Activated CD8-positive, alpha-beta memory T cell treated with anti-CD3 and anti-CD28 coated beads for 48 hours (primary cell): ENCODE measurements around the gene RFX4.

Experiments used
- DNase-seq, 3 experiments: peaks; one replicate each; pipeline ENCODE4 v3.0.0-alpha.2; 2020; ENCODE audit warnings: low read depth in 2 of 3, low spot score in 2 of 3

Gene RFX4

DNA sequence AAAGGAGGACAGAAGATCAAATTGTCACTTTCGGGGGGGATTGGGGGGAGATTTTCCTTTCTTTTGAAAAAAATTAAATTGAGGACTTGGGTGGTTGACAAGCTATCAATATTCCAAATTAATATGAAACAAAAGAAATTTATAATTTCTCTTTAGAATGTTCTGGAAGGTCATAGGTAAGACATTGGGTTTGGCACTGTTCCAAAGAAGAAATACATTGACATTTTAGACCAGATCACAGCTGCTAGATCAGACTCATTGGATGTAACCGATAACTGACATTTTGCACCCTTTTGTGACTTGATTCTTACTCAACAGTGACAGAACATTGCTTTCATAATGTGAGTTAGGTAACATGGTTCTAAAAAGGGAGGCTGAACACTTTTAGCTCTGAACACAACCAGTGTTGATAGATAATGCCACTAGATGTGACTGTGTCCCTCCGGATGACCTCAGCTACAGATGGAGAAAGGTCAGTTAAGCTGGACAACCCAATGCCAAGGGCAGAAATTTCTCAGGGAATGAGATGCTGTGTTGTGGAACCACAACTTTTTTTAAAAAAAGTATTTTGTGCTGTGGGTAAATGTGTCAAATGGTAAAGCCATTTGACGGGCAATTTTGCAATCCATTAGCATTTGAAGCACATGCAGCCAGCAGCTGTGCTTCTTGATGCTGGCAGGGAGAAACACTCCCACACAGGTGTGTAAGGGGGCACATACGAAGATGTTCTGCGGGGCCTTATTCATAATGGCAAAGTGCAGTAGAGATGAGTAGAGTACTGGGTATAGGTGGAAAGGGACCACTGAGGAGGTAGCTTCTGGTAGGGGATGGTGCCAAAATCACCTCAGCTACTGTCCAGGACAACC is 62.9 kb downstream of the RFX4 start:
- no peak for DNase-seq

DNA sequence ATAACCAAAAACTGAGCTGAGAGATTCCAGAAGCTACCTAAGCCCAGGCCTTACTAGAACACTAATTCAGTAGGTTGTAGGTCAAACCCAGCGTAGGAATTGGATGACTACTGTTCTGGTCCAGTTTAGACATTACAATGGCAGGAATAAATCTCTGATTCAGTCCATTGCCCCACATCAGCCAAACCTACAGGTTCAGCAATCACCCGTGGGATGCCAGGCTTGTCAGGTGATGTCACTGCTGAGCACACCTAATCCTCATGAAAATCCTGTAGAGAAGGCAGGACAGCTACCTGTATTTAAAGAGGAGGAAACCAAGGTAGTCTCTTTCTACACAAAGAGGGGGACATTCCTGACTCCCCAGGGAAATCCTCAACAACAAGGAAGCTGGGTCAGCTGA is 63.7 kb downstream of the RFX4 start:
- DNase-seq, result no peak

DNA sequence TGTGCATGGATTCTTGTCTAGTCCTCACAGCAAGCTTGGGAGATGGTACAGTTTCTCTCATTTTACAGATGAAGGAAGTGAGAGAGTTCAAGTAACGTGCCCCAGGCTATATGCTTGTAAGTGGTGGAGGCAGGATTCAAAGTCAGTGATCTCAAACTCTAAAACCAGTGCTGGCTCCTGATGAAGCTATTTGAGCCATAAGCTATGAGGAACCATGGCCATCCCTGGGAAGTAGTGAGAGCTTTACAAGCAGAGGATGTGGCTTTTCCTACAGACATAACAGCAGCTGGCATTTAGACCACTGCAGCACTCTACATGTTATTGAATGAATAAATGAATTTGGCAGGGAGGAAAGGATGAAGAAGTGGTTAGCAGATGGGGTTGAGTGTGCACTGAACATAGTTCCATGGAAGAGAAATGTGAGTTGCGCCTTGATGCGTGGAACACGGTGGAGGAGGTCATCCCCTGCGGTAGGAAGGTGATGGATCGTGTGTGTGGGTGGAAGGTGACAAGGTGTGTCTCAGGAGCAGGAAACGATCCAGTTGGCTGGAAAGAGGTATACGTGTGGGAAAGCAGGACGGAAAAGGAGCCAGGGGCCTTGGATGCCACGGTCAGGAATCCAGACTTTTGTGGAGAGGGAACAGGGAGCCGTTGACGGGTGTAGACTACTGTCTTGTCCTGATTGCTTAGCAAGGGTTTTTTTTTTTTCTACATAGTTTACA is 65.2 kb downstream of the RFX4 start:
- DNase-seq, result no peak

DNA sequence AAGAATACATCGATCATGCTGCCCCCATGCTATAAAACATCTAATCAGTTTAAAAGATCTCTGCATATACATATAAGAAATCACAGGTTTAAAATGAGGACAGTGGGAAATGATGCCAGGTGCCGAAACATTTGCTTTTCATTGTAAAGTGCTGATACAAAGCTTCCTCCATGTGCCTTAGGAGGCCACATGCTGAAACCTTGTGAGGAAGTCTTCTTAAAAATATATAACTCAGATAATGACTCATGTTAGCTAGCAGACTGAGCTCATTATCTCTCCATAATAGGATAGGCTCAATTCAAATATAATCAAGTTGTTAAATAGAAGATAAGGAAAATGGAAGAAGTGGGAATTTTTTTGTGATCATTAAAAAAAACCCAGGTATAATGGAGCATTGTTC is 65.9 kb downstream of the RFX4 start:
- DNase-seq, result no peak

DNA sequence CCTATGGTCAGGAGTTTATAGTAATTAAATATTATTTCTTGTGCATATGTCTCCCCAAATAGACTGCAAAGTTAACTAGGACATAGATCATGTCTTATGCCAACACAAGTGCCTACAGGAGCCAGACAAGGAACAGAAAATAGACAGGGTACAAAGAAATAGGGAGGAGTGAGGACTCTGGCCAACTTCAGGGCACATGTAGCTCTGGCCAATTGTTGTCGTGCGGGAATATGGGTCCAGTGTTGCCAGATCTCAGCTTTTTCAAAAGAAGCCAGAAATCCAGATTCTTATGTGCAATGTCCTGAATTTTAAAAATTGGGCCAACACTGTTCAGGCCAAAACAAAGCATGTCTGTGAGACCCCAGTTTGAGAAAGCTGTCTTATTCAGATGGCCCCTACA is 68.7 kb downstream of the RFX4 start:
- no peak for DNase-seq

DNA sequence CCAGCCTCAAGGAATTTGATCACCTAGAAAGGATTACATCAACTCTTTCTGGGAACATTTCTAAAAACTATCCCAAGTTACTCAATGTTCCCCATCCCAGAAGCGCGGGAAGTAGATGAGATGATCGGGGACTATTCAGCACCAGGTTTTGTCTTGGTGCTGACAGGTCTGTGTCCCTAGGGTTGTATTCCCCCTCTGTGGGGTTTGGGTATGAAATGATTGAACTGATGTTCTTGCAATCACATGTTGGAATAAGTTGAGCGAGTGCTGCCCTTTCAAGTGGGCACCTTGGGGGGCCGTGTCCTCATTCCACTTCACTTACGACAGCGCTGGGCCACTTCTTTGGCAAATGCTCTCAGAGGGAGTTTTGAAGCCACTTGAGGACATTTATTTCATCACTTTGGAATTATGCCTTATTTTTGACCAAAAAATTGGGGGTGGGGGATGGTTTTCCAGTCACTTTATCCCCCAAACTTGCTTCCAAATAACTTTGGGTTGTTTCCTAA is 69.8 kb downstream of the RFX4 start:
- DNase-seq, result no peak

DNA sequence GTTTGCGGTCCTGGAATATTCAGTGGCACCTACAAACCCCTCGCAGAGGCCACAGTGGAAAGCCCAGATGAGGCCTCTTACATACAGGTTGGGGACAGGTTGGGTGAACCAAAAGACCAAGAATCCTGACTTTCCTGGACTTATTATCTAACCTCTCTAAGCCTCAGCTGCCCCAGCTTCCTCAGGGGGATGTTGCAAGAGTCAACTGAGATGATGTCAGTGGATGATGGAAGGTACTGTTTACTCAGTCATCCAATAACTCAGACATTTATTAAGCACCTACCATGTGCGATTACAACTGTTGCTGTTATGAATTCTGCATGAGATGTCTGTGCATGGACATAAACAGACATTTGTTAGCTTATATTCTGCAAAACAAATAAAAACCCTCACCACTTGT is 72.8 kb downstream of the RFX4 start:
- no peak for DNase-seq

DNA sequence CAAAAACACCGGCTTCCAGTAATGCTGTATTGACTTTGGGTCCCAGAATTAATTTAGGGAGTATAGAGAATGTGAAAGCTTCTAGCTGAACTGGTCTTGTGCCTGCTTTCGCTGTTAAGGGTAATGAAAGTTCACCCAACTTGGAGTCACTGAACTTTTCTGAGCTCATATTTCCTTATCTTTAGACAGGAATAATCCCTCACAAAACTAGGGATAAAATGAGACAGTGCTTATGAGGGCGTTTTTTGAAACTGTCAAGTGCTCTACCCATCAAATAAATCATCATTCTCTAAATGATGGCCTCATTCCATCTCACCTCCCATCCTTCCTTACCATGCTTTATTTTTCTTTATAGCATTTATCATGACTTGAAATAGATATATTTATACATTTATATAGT is 74.7 kb downstream of the RFX4 start:
- DNase-seq, result no peak

DNA sequence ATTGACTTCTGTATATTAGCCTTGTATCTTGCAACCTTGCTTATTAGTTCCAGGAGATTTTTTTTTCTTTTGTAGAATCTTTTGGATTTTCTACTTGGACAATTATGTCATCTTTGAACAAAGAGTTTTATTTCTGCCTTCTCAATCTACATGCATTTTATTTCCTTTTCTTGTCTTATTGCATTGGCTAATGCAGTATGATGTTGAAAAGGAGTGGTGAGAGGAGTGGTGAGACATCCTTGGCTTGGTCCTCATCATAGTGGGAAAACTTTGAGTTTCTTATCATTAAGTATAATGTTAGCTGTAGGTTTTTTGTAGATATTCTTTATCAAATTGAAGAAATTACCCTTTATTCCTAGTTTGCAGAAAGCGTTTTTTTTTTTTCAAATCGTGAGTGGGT is 80.6 kb downstream of the RFX4 start:
- no peak for DNase-seq

DNA sequence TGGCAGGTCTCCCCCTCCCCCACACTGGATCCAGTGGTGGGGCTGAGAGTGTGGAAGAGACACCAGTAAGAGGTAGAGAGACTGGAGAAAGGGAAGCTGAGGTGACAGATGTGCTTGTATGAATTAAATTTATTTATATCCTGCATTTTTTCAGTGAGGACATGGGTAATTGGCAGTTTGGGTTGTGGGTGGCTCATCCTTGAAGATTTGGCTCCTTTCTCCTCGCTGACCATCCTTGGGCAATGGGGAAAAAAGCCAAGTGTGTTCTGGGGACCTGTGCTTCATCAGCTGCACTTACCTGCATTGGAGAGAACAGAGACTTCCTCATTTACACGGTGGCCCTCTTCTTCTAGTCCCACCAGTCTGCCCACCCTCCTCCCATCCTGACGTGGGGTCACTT is 86.4 kb downstream of the RFX4 start:
- DNase-seq, result no peak

DNA sequence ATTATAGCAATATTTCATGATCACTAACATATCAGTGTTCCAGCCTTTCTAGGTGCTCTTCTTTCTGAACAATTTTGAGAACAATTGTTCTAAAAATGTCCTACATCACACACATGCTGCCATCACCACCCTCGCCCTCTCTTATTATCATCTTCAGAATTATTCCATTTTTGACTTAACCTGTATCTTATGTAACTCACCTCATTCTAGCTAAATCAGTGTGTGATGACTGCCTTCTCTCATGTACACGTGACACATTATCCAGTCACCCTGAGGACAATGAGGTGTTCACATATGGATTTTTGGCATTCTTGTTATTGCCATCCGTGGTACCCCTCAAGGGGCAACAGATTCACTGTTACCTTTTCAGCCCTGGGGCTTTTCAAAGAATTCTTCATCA is 87.3 kb downstream of the RFX4 start:
- DNase-seq, result no peak

DNA sequence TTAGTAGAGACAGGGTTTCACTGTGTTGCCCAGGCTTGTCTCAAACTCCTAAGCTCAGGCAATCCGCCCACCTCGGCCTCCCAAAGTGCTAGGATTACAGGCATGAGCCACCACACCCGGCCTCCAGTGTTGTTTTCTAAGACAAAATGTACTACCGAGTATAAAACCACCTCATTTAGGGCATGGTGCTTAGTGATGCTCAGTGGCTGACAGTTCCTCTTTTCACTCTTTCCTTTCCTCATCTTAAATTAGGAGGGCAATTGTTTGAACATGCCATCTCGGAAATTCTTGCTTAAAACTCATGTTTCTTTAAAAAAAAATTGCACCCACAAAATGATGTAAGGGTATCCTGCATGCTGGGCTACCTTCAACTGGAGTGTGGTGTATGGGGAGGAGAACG is 89.0 kb downstream of the RFX4 start:
- DNase-seq, result no peak

DNA sequence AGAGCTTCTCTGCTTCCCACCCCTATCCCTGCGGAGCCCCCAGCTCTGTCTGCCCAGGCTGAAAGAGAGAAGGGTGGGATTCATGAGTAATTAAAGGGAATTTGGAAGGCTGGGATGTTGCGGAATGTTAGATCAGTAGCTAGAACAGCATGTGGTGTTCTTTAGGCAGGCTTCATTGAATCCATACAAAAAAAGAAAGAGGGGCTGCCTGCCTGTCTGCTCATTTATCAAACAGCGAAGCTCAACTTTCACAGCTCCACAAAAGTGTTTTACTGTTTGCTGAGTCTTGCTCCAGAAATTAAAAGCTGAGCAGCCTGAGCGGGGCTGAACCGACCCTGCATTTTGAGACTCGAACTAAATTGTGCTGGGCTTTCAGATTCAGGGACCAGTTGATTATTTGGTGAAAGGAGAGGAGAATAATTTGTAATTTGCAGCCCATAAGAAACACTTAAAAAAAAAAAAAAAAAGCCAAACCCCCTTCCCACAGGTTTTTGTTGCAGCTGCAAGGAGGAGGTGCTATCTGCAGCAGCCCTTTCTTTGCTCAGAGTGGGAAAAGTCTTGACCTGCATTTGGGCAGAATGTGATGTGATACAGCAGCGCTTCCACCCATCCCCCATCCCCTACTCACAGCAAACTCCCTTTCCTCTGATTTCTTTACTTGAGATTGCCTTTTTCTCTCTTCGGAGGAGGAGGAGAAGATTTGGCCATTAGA is 89.7 kb downstream of the RFX4 start:
- DNase-seq, result no peak

DNA sequence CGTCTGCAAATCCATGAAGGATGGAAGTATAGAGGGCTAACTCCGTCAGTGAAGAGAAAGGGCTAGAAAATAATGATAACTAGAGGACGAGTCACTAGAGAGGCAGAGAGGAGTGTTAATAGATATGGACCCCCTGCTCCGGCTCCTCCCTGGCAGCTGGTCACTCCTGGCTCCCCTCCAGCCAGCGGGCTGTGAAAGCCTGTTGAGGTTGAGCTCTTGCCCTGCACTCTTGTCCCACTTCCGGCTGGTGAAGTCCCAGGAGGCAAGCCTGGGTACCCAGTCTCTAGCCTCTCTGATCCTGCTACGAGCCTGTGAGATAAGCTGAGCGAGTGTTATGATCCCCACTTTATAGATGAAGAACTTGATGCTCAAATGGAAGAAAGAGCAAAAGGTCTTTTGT is 90.3 kb downstream of the RFX4 start:
- no peak for DNase-seq

DNA sequence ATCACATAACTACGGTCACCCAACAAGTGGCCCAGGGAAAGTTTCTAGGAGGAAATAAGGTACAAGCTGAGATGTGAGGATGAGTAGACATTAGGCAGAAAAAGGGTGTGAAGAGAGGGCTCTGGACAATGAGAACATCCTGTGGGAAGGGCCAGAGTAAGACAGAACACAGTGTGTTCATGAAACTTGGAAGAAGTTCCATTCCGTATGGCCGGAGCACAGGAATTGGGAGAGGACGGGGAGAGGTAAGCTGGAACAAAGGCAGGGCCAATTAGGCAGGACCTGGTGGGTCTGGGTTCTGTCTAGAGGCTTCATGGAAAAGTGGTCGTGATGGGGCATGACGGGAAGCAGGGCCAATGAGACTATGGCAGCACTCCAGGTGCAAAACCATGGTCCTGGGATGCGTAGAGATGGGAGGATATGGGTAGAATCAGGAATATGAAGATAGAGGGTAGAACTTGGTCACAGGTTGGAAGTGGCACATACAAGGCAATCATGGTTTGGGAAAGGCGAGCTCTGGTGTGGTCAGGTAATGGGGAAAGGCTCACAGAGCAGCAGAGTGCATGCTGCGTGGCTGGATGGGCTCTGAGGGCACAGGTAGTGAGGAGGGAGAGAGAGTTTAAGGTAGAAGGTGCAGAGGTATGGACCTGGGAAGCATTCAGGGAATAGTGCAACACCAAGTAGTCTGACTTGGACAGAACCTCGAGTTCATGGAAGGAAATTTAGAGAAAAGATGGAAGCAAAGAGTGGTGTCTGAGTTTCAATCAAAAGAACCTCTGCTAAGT is 93.0 kb downstream of the RFX4 start:
- no peak for DNase-seq

DNA sequence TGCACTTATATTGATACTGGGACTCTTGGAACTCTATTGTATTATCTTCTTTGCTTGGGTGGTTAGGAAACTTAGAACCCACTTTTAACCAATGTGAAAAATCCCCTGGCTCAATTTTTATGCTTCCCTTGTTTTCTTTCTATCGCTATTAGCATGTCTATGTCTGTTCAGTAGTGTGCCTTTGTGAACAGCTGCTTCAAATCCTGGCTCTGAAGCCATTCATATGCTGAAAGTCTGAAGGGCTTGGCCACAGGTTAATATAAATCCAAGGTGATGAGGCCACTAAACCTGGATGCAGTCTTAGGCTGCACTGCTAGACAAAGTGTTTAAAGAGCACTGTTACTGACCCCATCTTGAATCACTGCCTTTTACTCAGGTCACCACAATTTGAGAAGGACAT is 96.8 kb downstream of the RFX4 start:
- no peak for DNase-seq

DNA sequence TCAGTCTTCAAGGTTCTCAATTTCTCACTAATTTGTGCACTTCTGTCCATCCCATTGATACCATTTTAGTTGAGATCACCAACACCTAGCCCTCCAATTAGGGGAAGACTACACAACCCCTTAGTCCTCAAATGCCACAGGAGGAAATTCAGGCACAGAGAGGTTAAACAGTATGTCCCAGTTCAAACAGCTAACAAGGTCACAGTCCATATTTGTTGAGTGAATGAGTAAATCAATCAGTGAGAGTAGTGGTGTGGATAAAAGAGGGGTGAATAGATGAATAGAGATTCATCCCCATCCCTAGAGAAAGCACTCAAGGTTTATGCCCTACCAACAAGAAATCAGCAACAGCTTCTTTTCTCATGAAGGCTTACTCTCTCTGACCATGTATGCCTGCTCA is 97.5 kb downstream of the RFX4 start:
- no peak for DNase-seq

DNA sequence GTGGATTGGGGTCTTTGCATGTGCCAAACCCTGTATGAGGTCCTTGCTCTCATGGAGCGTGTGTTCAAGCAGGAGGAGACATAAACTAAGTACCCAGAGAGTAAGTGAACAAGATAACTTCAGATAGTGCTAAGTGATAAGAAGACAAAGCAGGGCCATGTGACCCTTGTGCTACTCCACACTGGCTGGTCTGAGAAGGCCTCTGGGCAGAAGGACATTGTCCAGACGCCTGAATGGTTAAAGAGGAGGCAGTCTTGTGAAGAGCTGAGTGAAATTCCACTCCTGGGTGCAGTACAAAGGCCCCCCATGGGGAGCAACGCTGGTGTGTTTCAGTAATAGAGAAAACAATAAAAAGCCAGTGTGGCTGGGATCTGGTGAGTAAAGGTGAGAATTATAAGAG is 98.4 kb downstream of the RFX4 start:
- no peak for DNase-seq

DNA sequence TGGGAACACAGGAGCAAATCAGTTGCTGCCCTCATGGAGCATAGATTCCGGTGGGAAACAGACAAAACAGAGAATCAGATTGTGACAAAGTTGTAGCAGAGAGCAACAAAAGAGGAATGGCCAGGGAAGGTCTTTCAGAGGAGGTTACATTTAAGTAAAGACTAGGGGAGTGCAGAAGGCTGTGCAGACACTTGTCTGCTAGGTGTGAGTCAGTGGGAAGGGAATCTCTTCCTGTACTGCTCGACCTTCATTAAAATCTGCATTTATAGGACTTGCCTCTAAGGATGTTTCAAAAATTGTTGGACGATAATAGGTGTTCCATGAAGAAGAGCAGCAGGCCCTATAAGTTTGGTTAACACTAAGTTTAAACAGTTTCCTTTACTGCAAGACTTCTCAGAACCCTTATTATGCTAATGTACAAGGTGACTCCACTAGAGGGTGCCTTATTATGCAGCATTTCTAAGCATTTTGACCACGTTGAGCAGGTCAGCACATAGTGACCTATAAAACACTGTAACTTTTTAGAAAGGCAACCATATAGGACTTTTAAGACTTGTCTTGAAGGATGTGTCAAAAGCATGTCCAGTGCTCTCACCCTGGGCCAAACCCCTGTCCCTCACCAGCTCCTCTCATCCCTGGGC is 99.9 kb downstream of the RFX4 start:
- no peak for DNase-seq

DNA sequence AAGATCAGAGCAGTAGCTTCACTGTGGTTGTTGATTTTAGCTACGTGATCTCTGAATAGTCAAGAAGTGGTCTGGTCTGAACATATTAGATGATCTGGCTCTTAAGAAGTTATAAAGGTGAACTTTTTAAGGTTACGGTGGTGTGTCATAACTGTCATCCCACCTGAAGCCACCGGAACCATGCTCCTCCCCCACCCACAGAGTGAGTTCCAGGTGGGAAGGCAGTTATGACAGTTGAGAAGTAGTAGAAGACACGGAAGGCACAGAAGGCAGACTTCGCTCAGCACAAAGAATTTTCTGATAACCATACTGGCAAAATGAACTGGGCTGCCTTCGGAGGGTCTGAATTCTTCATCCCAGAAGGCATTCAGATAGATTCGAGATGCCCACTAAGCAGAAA is 101.7 kb downstream of the RFX4 start:
- no peak for DNase-seq

DNA sequence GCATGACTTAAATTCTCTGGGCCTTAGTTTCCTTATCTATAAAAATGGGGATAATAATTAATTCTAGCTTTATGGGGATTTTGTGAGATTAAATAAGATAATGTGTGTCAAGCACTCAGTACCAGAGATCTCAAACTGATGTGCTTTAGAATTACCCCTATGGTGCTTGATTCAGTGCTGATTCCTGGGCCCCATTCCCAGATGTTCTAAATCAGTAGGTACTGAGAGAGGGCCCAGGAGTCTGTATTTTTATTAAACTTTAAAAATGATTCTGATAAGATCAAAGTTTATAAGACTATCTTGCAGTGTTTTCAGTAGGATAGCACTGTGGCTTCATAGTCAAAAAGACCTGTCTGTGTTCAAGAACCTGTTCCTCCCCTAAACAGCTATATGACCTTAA is 102.6 kb downstream of the RFX4 start:
- no peak for DNase-seq
